GM21390 (cell line): ENCODE measurements around the gene MMS22L.

Experiments
- ATAC-seq: cut with Tn5 transposase; IDR thresholded peaks from one replicate; pipeline ENCODE4 v1.9.1; 2021; ENCODE audit not compliant: unreplicated experiment

Gene MMS22L

DNA sequence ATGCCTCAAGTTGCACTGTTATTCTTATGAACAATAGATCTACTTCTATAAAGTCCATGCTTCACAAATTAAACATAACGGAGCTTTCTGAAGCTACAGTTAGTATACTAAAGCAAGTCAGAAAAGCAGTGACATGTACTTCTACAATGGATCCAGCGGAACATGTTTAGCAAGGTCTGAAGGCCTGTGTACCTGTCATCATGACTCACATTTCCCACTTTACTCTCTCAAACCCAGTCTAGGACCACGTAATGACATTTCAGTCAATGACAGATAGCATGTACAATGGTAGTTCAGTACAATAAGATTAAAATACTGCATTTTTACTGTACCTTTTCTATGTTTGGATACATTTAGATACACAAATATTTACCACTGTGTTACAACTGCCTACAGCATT lies 132.1 kb downstream of the MMS22L start:
- ATAC-seq = no peak

DNA sequence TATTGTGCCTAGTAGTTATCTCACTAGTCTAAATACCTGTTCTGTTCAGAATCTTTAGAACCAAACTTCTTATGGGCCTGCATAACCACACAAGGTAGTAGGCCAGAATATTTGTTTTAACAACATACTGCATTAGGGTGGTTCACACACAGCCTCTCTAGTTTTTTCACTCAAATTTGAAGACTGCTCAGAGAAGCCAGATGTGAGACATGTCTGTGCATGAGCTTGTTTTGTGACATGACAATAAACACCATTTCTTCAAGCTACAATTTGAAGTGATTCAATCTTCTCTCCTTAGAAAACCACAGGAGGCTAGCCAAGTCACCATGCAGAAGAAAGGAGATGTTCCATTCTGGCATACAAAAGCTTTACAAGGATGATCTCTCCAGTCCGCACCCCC lies 135.6 kb downstream of the MMS22L start:
- no peak for ATAC-seq

DNA sequence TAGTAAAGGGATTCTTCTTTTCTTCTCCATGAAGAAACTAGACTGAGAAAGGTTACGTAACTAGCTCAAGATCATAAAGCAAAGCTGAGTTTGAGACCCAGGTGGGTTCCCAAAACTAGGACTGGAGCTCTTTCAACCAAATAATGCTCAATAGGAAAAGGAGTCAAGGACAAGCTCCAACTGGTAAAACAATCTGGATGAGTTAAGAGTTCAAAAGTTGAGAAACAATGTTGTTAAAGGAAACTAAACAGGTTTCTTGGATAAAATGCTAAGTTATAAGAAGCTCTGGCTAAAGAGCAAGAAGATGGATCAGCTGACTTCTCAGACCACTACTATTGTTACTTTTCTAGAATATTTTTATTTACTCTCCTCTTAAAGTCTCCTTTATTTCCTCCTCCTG lies 137.3 kb downstream of the MMS22L start:
- ATAC-seq = no peak

DNA sequence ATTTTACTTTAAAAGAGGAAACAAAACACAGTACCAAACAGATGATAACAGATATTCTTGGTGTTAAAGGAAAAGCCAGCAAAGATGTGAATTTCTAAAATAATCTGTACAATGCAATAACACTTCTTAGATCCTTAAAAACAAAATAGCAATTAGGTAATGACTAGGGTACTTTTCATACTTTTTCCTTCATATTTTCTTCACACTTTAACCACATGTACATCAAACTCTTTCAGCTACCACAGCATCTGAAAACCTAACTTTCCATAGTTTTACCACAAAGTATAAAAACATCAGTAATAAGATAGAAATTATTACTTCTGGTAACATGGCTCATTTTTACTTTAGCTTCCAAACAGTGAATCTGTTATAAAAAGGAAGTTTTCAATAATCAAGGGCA lies 141.3 kb downstream of the MMS22L start:
- no peak for ATAC-seq

DNA sequence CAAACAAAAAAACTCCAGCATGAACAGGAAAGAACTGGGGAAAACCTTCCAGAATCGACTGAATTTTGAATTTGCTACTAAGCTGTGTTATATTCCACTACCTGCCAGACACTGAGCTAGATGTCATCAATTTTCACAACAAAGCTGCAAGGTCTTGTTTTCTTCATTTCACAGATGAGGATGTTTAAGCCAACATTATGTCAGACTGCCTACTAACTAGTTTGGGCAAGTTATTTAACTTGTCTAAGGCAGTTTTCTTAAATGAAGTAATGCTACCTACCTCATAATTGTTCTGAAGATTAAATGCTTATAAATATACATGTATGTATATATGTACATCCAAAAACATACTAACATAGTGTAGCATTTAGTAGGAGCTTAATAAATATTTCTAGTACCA lies 144.4 kb downstream of the MMS22L start:
- no peak for ATAC-seq

DNA sequence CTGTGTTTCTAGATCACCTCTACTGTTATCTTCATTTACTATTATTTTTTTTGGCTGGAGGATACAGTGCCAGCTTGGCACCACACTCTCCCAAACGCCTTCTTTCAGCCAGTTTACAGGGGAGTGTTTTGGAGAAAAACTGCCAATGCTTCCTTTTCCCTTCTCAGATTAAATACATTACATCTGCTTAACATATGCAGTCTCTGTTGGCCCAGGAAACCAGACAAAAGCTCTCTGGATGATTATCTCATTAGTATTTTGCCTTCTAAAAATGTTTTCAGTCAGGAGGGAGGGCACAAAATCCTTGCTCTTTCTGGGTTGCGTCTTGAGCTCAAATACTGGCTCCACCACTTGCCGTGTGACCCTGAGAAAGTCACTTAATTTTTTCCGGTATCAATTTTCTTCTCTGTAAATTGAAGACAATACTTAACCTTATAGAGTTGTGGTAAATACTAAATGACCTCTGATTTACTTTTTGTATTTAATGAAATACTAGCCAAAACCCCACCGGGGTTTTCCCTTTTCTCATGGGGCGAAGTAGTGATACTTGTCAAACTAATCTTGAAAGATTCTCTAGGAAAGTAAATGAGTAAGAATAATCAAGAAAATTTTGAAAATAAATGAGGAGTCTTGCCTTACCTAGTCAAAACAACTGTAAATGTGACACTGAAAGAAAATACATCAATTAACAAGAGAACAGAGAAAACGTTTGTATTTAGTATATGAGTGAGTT lies 146.2 kb downstream of the MMS22L start:
- ATAC-seq = no peak

DNA sequence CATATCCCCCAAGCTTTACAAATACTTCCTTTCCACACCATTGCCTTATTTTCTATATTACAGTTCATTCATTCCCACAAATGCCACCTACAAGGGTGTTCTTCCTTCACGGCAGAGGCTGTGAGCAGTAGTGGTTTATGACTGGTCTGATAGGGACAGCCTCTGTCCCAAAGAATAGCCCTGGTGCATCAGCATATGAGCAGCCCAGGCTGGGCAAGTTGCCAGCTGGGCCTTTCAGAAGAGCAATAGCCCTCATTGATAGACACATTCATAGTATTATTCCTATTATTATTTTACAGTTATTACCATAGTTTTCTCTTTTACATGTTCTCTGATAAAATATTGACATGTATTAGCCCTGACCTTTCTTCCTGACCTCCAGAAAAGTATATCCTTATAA lies 149.9 kb downstream of the MMS22L start:
- ATAC-seq = no peak

DNA sequence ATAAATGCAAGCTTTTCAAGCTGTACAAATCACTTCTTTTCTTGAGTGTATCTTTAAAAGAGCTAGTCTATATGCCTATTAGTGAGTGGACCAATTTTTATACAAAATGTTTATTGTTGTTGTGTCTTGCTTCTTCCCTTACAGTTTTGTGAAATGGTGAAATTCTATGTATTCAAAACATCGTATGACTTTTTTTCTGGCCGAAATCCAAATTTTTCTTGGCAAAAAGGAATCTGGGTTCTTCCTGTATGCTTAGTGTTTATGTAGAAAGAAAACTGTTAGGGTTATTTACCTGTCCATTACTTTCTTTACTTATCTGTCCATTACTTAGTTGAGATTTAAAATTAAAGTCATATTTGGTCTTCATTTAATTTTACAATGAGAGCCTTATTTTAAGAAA lies 153.9 kb downstream of the MMS22L start:
- no peak for ATAC-seq

DNA sequence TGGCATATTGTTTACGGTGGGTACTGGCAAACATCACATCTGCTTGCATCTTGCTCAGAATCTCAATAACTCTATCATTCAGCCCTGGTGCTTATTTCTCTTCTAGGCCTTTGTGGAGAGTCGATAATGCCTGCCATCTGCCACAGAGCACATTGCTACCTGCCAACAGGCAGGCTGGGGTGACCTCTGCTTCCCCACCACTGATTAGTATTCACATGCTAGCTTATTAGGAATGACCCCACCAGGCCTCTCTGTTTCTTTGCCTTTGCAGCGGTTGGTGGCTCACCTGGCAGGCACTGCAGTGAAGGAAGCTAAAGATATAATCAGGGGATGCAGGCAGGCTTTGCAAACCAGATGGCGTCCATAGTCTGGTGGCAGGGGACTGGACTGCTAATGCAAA lies 154.5 kb downstream of the MMS22L start:
- no peak for ATAC-seq

DNA sequence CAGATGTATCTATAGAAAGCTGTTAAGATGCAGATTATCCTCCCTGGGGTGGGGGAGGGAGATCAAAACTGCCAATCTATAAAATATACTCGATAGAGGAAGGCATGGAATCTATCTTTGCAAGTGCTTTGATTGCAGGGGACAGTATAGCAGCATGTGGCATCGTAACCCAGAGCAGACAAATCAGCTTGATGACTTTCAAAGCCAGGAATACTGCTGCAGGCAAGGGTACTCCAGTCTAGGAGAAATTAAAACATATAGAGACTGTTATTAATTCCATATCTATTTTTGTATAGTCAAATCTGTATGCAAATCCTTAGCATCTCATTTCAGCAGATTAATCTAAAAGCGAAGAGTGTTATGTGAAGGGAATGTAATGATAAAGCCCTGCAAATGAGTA lies 159.4 kb downstream of the MMS22L start:
- no peak for ATAC-seq

DNA sequence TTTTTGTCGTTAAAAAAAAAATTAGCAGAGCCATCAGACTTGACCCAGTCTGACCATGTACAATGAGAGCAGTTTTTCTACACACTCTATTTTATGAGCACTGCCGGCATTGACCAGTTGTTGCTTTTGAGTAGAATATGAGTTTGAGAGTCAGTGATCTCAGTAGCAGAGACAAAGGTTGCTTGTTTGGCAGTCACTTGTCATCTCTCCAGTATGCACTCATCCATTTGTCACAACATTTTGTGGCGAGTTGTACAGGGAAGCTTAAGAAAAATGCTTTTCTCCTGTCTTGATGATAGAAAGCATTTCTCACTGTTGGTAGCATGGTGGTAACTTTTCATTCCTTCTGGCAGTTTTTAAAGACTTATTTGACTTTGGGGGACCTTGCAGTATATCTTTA lies 159.9 kb downstream of the MMS22L start:
- no peak for ATAC-seq

DNA sequence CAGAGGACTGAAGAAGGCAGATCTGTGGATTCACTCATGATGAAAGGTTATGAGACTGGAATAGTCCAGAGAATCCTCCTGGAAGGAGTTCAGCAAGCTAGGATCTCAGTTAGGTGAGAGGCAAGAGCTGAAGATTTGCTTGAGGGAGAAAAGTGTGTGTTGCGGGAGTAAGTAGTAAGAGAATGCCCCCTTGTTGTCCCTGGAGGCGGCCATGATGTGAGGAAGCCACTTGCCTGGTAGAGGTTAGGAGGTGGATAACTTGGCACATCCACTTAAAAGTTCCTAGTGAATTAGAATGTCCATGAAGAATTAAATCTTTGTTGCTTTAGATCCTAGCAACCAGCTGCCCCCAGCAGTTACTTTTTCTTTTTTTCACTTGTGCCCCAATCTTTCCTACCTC lies 162.5 kb downstream of the MMS22L start:
- ATAC-seq = no peak

DNA sequence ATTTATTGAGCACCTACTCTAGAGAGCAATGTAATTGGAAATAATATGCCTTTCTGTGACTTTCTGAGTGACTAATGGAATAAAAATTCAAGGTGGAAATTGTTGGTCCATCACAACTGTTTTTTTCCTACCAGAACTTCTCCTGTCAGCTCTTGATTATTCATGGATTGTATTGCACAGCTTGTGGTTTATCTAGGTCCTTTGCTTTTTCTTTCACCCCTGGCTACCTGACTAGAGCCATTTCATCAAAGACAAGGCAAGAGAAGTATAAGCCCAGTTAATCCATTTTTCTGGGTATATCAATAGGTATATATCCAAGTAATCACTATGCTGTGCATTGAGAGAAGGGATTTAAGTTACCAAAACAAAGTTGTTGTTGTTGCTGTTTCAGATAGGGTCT lies 168.4 kb downstream of the MMS22L start:
- no peak for ATAC-seq

DNA sequence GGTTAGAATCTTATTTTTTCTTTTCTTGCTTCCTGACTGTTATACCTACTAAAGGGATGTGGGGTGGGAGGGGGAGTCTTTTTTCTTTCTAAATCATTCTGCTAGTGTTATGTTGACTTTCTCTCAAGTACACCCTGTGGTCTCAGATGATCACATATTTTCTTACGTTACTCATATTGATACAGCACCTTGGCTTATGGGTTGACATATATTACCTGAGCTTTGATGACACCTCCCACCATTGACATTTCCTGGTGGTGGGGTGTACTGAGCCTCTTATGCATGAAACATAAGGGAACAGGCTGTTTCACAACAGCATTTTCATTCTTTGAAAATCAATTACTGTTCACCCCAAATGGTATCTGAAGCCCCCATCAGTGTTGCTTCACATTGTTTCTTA lies 169.8 kb downstream of the MMS22L start:
- ATAC-seq = no peak

DNA sequence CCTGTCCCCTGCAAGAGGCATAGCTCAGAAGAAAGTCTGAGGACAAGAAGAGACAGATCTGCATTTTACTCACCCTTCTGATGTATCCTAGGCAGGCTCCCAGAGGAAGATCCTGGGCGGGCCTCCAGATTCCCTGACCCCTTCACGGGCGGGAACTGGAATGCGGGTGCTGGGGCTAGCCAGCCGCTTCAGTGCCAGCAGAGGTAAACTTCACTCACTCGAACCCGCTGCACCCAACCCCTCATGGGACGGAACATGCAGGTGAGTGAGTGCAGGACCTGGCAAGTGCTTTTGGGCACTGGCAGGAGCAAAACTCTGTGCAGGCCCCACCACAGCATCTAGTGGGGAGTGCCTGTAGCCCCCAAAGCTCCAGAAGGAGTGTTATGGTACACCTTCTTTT lies 171.8 kb downstream of the MMS22L start:
- no peak for ATAC-seq

DNA sequence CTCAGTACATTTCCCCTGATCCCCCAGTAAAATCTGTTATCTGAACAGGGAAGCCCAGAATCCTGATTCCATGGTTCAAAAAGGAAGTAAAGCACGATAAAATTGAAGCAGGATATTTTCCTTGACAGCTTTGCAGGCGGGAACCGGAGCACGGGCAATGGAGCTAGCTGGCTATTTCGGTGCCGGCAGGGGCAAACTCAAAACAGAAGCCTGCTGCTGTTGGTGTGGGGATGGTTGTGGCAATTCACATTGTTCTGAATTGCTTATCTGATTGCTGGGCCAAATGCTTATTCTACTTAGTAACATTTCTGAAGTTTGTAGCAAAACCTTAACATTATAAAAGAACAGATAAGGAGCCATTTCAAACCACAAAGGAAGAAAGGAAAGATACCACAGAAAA lies 172.4 kb downstream of the MMS22L start:
- no peak for ATAC-seq

DNA sequence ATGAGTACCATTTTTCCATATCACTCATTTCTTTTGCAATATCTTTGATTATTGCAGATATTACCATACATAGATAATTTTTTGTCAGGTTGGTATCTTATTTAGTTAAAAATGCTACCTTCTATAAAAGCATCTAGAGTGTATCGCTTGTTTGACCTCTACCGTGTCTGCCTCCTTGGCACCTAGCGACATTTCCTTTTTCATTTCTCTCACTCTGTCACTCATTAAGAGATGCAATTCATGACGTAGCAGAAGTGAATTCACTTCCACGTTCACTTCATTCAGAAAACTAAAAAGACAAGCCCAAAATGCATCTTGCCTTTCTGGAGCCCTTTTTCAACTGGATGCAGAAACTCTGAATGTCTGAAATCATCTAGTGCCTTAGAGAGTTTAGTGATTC lies 172.9 kb downstream of the MMS22L start:
- ATAC-seq = no peak

DNA sequence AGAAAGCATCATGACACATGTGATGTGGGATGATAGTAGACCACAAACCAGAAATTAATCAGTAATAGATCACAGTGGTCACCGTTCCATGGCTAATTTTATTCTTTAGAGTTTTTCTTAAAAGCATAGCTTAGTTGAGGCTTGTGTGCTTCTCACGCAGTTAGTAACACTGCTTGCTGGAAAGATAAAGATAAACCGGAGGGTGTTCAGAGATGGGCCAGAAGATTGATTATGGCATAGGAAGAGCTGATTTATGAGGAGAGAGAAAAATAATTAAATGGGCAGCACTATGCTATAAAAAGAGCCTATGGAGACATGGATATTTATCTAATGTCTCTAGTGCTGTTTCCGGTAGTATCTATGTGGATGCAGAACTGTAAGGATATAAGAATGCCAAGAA lies 173.6 kb downstream of the MMS22L start:
- ATAC-seq = no peak

DNA sequence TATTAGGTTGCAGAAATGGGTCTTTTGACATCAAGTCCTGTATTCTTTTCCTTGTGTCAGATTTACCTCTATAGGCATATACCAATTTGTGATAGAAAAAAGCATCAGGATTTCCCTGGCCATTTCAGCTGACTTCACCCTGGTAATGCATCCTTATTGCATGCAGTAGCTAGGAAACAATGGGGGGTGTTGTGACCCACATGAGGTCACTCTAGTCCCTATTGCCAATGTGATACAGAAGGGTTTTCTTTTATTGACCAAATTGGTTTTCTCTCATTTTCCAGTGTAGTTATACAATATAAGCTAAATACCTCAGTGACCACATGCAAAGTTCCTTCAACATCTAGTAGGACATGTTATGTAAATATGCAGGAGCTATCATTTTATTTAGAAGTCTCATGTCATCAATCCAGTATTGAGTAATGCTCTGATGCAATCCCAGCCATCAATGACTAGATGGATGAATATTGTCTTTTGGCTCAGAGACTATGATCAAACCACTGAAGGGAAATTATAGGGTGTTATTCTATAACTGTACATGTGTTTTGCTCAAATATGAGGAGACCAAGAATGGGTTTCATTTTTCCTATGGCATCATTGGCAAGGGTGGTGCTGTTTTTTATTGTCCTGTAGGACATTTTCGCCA lies 180.7 kb downstream of the MMS22L start:
- ATAC-seq = no peak

DNA sequence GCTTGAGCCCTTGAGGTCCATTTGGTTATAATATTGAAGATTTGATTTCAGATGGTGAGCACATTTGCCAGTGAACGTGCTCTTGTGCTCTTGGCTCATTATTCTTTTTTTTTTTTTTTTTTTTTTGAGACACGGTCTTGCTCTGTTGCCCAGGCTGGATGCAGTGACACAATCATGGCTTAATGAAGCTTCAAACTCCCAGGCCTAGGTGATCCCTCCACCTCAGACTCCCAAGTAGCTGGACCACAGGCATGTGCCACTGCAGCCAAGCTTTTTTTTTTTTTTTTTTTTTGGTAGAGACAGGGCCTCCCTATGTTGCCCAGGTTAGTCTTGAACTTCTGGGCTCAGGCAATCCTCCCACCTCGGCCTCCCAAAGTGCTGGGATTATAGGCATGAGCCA lies 182.3 kb downstream of the MMS22L start:
- no peak for ATAC-seq

DNA sequence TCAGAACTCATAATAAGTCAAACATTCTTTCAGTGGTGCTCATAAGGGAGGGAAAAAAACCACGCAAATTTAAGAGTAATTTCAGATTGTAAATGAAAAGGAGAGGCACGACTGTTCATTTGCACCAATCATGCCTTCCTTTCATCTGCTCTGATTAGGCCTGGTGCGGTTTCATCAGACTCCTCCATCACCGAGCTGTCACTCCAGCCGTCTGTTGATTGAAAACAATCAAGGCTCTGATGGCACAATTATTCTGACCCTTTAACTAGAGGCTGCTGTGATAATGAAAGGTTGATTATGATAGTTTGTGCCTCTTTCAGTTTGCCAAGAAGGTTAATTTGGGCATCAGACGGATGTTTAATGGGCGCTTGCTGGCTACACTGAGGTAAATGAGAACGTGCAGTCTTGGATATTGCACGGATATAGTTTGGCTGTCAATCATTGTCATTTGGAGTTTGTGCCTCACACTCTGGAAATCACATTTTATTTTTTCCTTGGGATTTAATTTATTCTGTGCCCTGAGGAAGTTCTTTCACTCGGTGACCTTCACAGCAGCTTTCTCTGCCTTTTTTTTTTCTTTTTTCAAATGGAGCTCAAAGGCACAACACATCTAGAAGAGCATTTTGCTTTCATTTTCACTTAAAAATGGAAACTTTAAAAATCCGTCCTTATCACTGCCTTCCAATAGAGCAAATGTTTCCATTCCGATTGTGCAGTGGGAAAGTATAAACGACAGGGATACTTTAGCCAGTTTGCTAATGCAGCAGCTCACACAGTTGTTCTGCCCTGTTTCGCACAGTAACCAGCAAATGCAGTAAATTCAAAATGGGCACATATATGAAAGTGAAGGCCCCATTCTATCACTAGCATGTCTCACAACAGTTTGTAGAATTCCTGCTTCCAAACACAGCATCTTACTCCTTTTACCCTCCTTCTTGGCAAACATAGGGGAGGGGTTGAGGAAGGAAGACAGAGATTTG lies 185.7 kb downstream of the MMS22L start:
- no peak for ATAC-seq

DNA sequence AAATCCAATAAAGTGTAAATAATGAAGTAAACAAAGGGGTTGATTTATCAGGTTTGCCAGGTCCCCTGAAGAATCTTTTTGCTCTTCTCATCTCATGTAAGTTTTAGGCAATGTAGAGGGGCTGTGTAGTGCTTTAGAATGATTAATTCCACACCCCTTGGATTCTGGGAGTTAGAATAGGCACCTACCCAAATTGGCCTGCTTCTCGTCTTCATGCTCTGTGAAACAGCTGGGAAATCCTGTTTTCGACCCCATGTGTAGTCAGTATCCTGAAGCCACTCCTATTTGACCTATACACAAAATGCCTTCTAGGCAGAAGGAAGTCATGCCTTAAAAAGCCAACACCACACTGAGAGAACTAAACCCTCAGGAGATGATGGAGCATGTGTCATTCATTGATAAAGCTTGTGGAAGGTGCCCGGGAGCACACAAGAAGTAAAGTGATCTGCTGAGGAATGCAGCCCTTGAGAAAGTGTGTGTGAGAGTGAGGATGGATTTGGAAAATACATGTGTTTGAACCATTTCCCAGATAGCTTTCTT lies 187.6 kb downstream of the MMS22L start:
- ATAC-seq = no peak
